PC-9 (cell line): ENCODE measurements around the gene LOXL1.

Experiments
- EZH2 ChIP-seq: fragments of 200-600 bp; sonication (generic); IDR thresholded peaks from 2 replicates; pipeline ENCODE4 v1.8.0; 2017; ENCODE audit warnings: antibody characterized with exemption, low read depth
- TF ChIP-seq, protein P1 (sequence below): fragments of 200-600 bp; sonication (generic); conservative IDR thresholded peaks from 2 replicates; pipeline ENCODE4 v1.6.1; 2017; ENCODE audit warnings: mixed run types, antibody characterized with exemption, mild to moderate bottlenecking, moderate library complexity

DNA sequence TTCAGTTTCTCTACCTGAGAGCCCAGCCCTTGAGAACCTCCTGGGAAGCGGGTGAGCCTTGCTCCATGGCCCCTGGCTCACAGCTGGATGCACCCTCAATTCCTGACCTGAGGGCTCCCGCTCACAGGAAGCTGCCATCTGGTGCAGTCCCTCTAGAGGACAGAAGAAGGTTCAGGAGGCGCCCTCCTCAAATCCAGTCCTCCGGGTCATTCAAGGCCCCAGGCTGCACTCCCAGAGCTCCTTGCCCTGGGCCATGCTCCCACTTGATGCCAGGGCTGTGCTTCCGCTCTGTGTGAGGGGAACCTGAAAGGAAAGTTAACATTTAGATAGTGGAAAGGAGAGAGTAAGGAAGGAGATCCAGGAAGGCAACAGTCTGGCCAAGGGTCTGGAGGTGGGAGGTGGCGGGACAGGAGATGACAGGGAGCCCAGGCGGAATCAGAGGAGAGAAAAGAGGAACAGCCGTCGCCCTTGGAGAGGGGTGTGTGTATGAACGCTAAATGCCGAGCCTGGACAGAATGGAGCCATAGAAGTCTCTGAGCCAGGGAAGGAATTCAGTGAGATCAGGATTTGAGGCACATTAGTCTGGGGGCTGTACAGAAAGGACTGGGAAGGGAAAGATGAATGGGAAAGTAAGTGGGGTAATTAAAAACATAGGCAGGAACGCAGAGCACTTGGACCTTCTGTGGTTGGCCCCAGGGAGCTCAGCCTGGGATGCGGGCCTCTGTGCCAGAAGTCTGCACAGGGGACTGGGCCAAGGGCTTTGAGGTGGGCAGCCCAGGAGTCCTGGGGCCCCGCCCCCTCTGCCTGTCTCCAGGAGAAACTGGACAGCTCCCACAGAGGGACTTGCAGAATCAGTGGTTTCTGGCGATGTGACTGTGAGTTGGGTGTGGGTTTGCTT, 26.8 kb upstream of the LOXL1 start:
- TF ChIP-seq EZH2, result no peak
- TF ChIP-seq, protein P1, sequence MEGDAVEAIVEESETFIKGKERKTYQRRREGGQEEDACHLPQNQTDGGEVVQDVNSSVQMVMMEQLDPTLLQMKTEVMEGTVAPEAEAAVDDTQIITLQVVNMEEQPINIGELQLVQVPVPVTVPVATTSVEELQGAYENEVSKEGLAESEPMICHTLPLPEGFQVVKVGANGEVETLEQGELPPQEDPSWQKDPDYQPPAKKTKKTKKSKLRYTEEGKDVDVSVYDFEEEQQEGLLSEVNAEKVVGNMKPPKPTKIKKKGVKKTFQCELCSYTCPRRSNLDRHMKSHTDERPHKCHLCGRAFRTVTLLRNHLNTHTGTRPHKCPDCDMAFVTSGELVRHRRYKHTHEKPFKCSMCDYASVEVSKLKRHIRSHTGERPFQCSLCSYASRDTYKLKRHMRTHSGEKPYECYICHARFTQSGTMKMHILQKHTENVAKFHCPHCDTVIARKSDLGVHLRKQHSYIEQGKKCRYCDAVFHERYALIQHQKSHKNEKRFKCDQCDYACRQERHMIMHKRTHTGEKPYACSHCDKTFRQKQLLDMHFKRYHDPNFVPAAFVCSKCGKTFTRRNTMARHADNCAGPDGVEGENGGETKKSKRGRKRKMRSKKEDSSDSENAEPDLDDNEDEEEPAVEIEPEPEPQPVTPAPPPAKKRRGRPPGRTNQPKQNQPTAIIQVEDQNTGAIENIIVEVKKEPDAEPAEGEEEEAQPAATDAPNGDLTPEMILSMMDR, result no peak
